Mesendoderm (in vitro differentiated cells): ENCODE measurements around the gene SEMA6A.

ENCODE experiments used
- DNase-seq: peaks from one replicate; pipeline ENCODE4 v3.0.0; 2013
- H2AK5ac ChIP-seq: 2 replicates; pipeline ENCODE4 v1.6.1; 2013; ENCODE audit warnings: low read length, inconsistent platforms
- H2BK120ac ChIP-seq: 2 replicates; pipeline ENCODE4 v1.6.1; 2013; ENCODE audit warnings: low read depth, mild to moderate bottlenecking, low read length, moderate library complexity, mixed read lengths
- H2BK15ac ChIP-seq: replicated peaks from 2 replicates; pipeline ENCODE4 v1.6.1; 2013; ENCODE audit warnings: low read depth, mild to moderate bottlenecking, moderate library complexity
- H2BK5ac ChIP-seq: 2 replicates; pipeline ENCODE4 v1.6.1; 2013; ENCODE audit warnings: low read length, inconsistent platforms
- H3K18ac ChIP-seq: 2 replicates; pipeline ENCODE4 v1.6.1; 2013; ENCODE audit warnings: mild to moderate bottlenecking, low read length, mixed read lengths
- H3K23ac ChIP-seq: one replicate; pipeline ENCODE4 v1.6.1; 2013; ENCODE audit warnings: low read length
- H3K27ac ChIP-seq: 2 replicates; pipeline ENCODE4 v1.5.1; 2013; ENCODE audit warnings: low read depth, mild to moderate bottlenecking, inconsistent platforms, low read length, moderate library complexity
- H3K27me3 ChIP-seq: 2 replicates; pipeline ENCODE4 v1.6.1; 2013; ENCODE audit warnings: low read length, control low read depth, mild to moderate bottlenecking, inconsistent platforms; ENCODE audit not compliant: insufficient read depth, poor library complexity
- H3K36me3 ChIP-seq: 2 replicates; pipeline ENCODE4 v1.6.1; 2013; ENCODE audit warnings: low read length, inconsistent platforms; ENCODE audit not compliant: control insufficient read depth, insufficient read depth
- H3K4ac ChIP-seq: one replicate; pipeline ENCODE4 v1.6.1; 2013; ENCODE audit warnings: low read depth, mild to moderate bottlenecking, low read length, moderate library complexity
- H3K4me1 ChIP-seq: 2 replicates; pipeline ENCODE4 v1.6.1; 2013; ENCODE audit warnings: low read depth, low read length, inconsistent platforms; ENCODE audit not compliant: control insufficient read depth
- H3K4me2 ChIP-seq: 2 replicates; pipeline ENCODE4 v1.6.1; 2013; ENCODE audit warnings: low read length
- H3K4me3 ChIP-seq: 2 replicates; pipeline ENCODE4 v1.5.1; 2013; ENCODE audit warnings: mild to moderate bottlenecking, low read length
- H3K56ac ChIP-seq: one replicate; pipeline ENCODE4 v1.6.1; 2013; ENCODE audit warnings: low read length
- H3K79me1 ChIP-seq: 2 replicates; pipeline ENCODE4 v1.6.1; 2013; ENCODE audit warnings: low read length, inconsistent platforms
- H3K79me2 ChIP-seq: 2 replicates; pipeline ENCODE4 v1.6.1; 2013; ENCODE audit warnings: mild to moderate bottlenecking, low read length; ENCODE audit not compliant: control insufficient read depth, insufficient read depth
- H3K9ac ChIP-seq: 2 replicates; pipeline ENCODE4 v1.6.1; 2013; ENCODE audit warnings: low read length, inconsistent platforms
- H4K5ac ChIP-seq: one replicate; pipeline ENCODE4 v1.6.1; 2013; ENCODE audit warnings: low read length
- H4K8ac ChIP-seq: one replicate; pipeline ENCODE4 v1.6.1; 2013; ENCODE audit warnings: low read depth, mild to moderate bottlenecking, control low read depth, low read length, moderate library complexity
- WGBS: extraction: QIAGEN DNeasy Blood & Tissue Kit; methylation state at CpG from one replicate; pipeline ENCODE4 v1.1.7; 2013; ENCODE audit warnings: low lambda C conversion rate, missing lambda C conversion rate; ENCODE audit not compliant: insufficient coverage; ENCODE audit errors: extremely low coverage; 5-methylcytosine and 5-hydroxymethylcytosine counted together

Gene SEMA6A

GRCh38 chr5:116424258-116424615 is 150.4 kb downstream of the SEMA6A start:
- H2BK120ac ChIP-seq, result no peak overlapping the region
- H4K5ac ChIP-seq, result no peak overlapping the region
- no peak overlapping the region for H3K4ac ChIP-seq
- H2BK5ac ChIP-seq, result no peak overlapping the region
- no peak overlapping the region for H3K23ac ChIP-seq
- H2BK15ac ChIP-seq, result no peak overlapping the region
- no CpG with 5 or more reads among the region's 4 CpGs for WGBS
- H3K4me2 ChIP-seq, result no peak overlapping the region
- H2AK5ac ChIP-seq, result no peak overlapping the region
- H3K79me2 ChIP-seq, result no peaks in the 10 kb centered on the region
- H4K8ac ChIP-seq, result no peak overlapping the region
- no peak for DNase-seq
- H3K27ac ChIP-seq, result no peak overlapping the region
- H3K4me1 ChIP-seq, result no peaks in the 10 kb centered on the region
- H3K9ac ChIP-seq, result no peak overlapping the region
- H3K4me3 ChIP-seq, result no peak overlapping the region
- no peaks in the 10 kb centered on the region for H3K36me3 ChIP-seq
- no peaks in the 10 kb centered on the region for H3K27me3 ChIP-seq
- no peak overlapping the region for H3K56ac ChIP-seq
- no peaks in the 10 kb centered on the region for H3K79me1 ChIP-seq
- H3K18ac ChIP-seq, result no peak overlapping the region

- no peak overlapping the region for H3K4ac ChIP-seq
- H2BK5ac ChIP-seq, result no peak overlapping the region
- no peak overlapping the region for H2BK15ac ChIP-seq
- no peak overlapping the region for H3K9ac ChIP-seq
- no peak overlapping the region for H4K8ac ChIP-seq
- no peak overlapping the region for H3K4me3 ChIP-seq
- no peak overlapping the region for H3K4me2 ChIP-seq
- H3K79me2 ChIP-seq, result no peaks in the 10 kb centered on the region
- H3K79me1 ChIP-seq, result no peaks in the 10 kb centered on the region
- H2BK120ac ChIP-seq, result no peak overlapping the region
- no peak overlapping the region for H2AK5ac ChIP-seq
- H3K18ac ChIP-seq, result no peak overlapping the region
- H3K36me3 ChIP-seq, result no peaks in the 10 kb centered on the region
- no peaks in the 10 kb centered on the region for H3K27me3 ChIP-seq
- WGBS, result no CpG with 5 or more reads among the region's 5 CpGs
- no peak overlapping the region for H3K56ac ChIP-seq
- DNase-seq, result no peak
- no peaks in the 10 kb centered on the region for H3K4me1 ChIP-seq
- no peak overlapping the region for H3K23ac ChIP-seq
- no peak overlapping the region for H3K27ac ChIP-seq
- H4K5ac ChIP-seq, result no peak overlapping the region
These were observed 150.9 kb downstream of the SEMA6A start for GRCh38 chr5:116423587-116424257.

- no peaks in the 10 kb centered on the region for H3K36me3 ChIP-seq
- no peak overlapping the region for H4K5ac ChIP-seq
- H4K8ac ChIP-seq, result no peak overlapping the region
- H2BK120ac ChIP-seq, result no peak overlapping the region
- no peaks in the 10 kb centered on the region for H3K4me1 ChIP-seq
- no peak overlapping the region for H3K56ac ChIP-seq
- no peaks in the 10 kb centered on the region for H3K27me3 ChIP-seq
- H3K4me3 ChIP-seq, result no peak overlapping the region
- no peaks in the 10 kb centered on the region for H3K79me1 ChIP-seq
- no peak overlapping the region for H3K4ac ChIP-seq
- H3K4me2 ChIP-seq, result no peak overlapping the region
- no peak overlapping the region for H3K9ac ChIP-seq
- no peak overlapping the region for H3K27ac ChIP-seq
- H3K18ac ChIP-seq, result no peak overlapping the region
- no peak overlapping the region for H2AK5ac ChIP-seq
- no peak overlapping the region for H2BK5ac ChIP-seq
- no peak overlapping the region for H3K23ac ChIP-seq
- DNase-seq, result no peak
- H2BK15ac ChIP-seq, result no peak overlapping the region
- no peaks in the 10 kb centered on the region for H3K79me2 ChIP-seq
These were observed 151.5 kb downstream of the SEMA6A start for GRCh38 chr5:116423141-116423540.

- DNase-seq, result no peak
- Histone ChIP-seq H2AK5ac (no peak overlapping the region), H3K4me2 (no peak overlapping the region), H4K8ac (no peak overlapping the region), H2BK5ac (no peak overlapping the region), H2BK15ac (no peak overlapping the region), H3K79me1 (no peaks in the 10 kb centered on the region), H3K18ac (no peak overlapping the region), H3K4me1 (no peaks in the 10 kb centered on the region), H3K9ac (no peak overlapping the region), H3K27ac (no peak overlapping the region), H3K36me3 (no peaks in the 10 kb centered on the region), H4K5ac (no peak overlapping the region), H3K56ac (no peak overlapping the region), H3K4ac (no peak overlapping the region), H2BK120ac (no peak overlapping the region), H3K23ac (no peak overlapping the region), H3K4me3 (no peak overlapping the region), H3K27me3 (no peaks in the 10 kb centered on the region), H3K79me2 (no peaks in the 10 kb centered on the region)
- WGBS, result no CpG with 5 or more reads among the region's 5 CpGs
These were observed 153.5 kb downstream of the SEMA6A start for GRCh38 chr5:116421080-116421629.

- Histone ChIP-seq H3K18ac (no peak overlapping the region), H4K5ac (no peak overlapping the region), H3K9ac (no peak overlapping the region), H3K79me1 (no peaks in the 10 kb centered on the region), H3K27ac (no peak overlapping the region), H3K4me3 (no peak overlapping the region), H2BK120ac (no peak overlapping the region), H4K8ac (no peak overlapping the region), H3K4me2 (no peak overlapping the region), H3K4me1 (no peaks in the 10 kb centered on the region), H3K36me3 (no peaks in the 10 kb centered on the region), H3K56ac (no peak overlapping the region), H3K4ac (no peak overlapping the region), H3K27me3 (no peaks in the 10 kb centered on the region), H3K79me2 (no peaks in the 10 kb centered on the region), H2BK15ac (no peak overlapping the region), H2BK5ac (no peak overlapping the region), H3K23ac (no peak overlapping the region), H2AK5ac (no peak overlapping the region)
- no peak for DNase-seq
- no CpG with 5 or more reads among the region's 4 CpGs for WGBS
These were observed 154.1 kb downstream of the SEMA6A start for GRCh38 chr5:116420540-116420939.

- Histone ChIP-seq H2AK5ac (no peak overlapping the region), H4K8ac (no peak overlapping the region), H3K56ac (no peak overlapping the region), H3K9ac (no peak overlapping the region), H3K79me2 (no peaks in the 10 kb centered on the region), H3K36me3 (no peaks in the 10 kb centered on the region), H2BK5ac (no peak overlapping the region), H2BK15ac (no peak overlapping the region), H2BK120ac (no peak overlapping the region), H3K4me1 (no peaks in the 10 kb centered on the region), H4K5ac (no peak overlapping the region), H3K4me2 (no peak overlapping the region), H3K27me3 (no peaks in the 10 kb centered on the region), H3K18ac (no peak overlapping the region), H3K4ac (no peak overlapping the region), H3K23ac (no peak overlapping the region), H3K27ac (no peak overlapping the region), H3K4me3 (no peak overlapping the region), H3K79me1 (no peaks in the 10 kb centered on the region)
- DNase-seq, result no peak
- WGBS, result no CpG with 5 or more reads among the region's 1 CpG
These were observed 155.4 kb downstream of the SEMA6A start for GRCh38 chr5:116419258-116419657.
